ENCODE results near the gene HPCAL1.
"Not testable (repeated sequence)": the region's sequence is repeated elsewhere in the genome, so short reads cannot be mapped to it uniquely, and the experiment has no call there.

Gene HPCAL1

GRCh38 chr2:10285191-10285555 lies 17.5 kb upstream of the HPCAL1 start:
- DNase-seq (ENCODE audit: low spot score): no peak

GRCh38 chr2:10285556-10286198 lies 17.0 kb upstream of the HPCAL1 start:
- peak; percentile 66 for DNase-seq (ENCODE audit: low spot score)

- no peak for DNase-seq (ENCODE audit: low spot score)
Observed at GRCh38 chr2:10286216-10287037, 16.3 kb upstream of the HPCAL1 start.

- no peak for DNase-seq (ENCODE audit: low spot score)
Observed at GRCh38 chr2:10287761-10288160, 14.9 kb upstream of the HPCAL1 start.

- DNase-seq (ENCODE audit: low spot score): no peak
Observed at GRCh38 chr2:10288606-10289005, 14.1 kb upstream of the HPCAL1 start.

- DNase-seq (ENCODE audit: low spot score): no peak
Observed at GRCh38 chr2:10289352-10289751, 13.4 kb upstream of the HPCAL1 start.

GRCh38 chr2:10289891-10290290 lies 12.8 kb upstream of the HPCAL1 start:
- DNase-seq (ENCODE audit: low spot score): no peak

GRCh38 chr2:10291376-10291775 lies 11.3 kb upstream of the HPCAL1 start:
- DNase-seq (ENCODE audit: low spot score): not testable (repeated sequence)

- no peak for DNase-seq (ENCODE audit: low spot score)
Observed at GRCh38 chr2:10292033-10292432, 10.7 kb upstream of the HPCAL1 start.

GRCh38 chr2:10293603-10294002 lies 9.1 kb upstream of the HPCAL1 start:
- DNase-seq (ENCODE audit: low spot score): no peak

GRCh38 chr2:10294077-10294476 lies 8.6 kb upstream of the HPCAL1 start:
- no peak for DNase-seq (ENCODE audit: low spot score)

- not testable (repeated sequence) for DNase-seq (ENCODE audit: low spot score)
Observed at GRCh38 chr2:10295649-10296048, 7.1 kb upstream of the HPCAL1 start.

GRCh38 chr2:10296142-10296541 lies 6.6 kb upstream of the HPCAL1 start:
- DNase-seq (ENCODE audit: low spot score): no peak

- no peak for DNase-seq (ENCODE audit: low spot score)
Observed at GRCh38 chr2:10297191-10297830, 5.4 kb upstream of the HPCAL1 start.

- peak; percentile 92 for DNase-seq (ENCODE audit: low spot score)
Observed at GRCh38 chr2:10297959-10298531, 4.7 kb upstream of the HPCAL1 start.

- not testable (repeated sequence) for DNase-seq (ENCODE audit: low spot score)
Observed at GRCh38 chr2:10298777-10299176, 3.9 kb upstream of the HPCAL1 start.

- DNase-seq (ENCODE audit: low spot score): no peak
Observed at GRCh38 chr2:10300328-10300920, 2.3 kb upstream of the HPCAL1 start.

GRCh38 chr2:10300997-10301940 lies 1.4 kb upstream of the HPCAL1 start:
- no peak for DNase-seq (ENCODE audit: low spot score)

GRCh38 chr2:10301941-10302478 lies 694 bp upstream of the HPCAL1 start:
- no peak for DNase-seq (ENCODE audit: low spot score)

- DNase-seq (ENCODE audit: low spot score): no peak
Observed at GRCh38 chr2:10303181-10303693, 533 bp downstream of the HPCAL1 start.

Measured in kidney capillary endothelial cell (primary cell).